NCI-H82 (cell line): ENCODE results near the gene SMYD3.
A peak's percentile ranks its signal among the peaks of the same experiment; 100 is the strongest.

Experiments
- DNase-seq: peaks from one replicate; lab custom pipeline; 2025; lab: John Stamatoyannopoulos, UW

SMYD3 gene

GRCh38 chr1:246214708-246215509 lies 292.2 kb downstream of the SMYD3 start:
- no peak for DNase-seq

GRCh38 chr1:246213947-246214346 lies 293.1 kb downstream of the SMYD3 start:
- no peak for DNase-seq

- DNase-seq: no peak
Observed at GRCh38 chr1:246213502-246213901, 293.6 kb downstream of the SMYD3 start.

- DNase-seq: no peak
Observed at GRCh38 chr1:246213036-246213435, 294.0 kb downstream of the SMYD3 start.

- no peak for DNase-seq
Observed at GRCh38 chr1:246212013-246212412, 295.1 kb downstream of the SMYD3 start.

GRCh38 chr1:246210756-246211155 lies 296.3 kb downstream of the SMYD3 start:
- DNase-seq: no peak

GRCh38 chr1:246208105-246208504 lies 299.0 kb downstream of the SMYD3 start:
- DNase-seq: no peak

- DNase-seq: no peak
Observed at GRCh38 chr1:246203180-246203579, 303.9 kb downstream of the SMYD3 start.

GRCh38 chr1:246200738-246201137 lies 306.3 kb downstream of the SMYD3 start:
- no peak for DNase-seq

- DNase-seq: no peak
Observed at GRCh38 chr1:246200225-246200624, 306.9 kb downstream of the SMYD3 start.

- DNase-seq: no peak
Observed at GRCh38 chr1:246199086-246199645, 307.9 kb downstream of the SMYD3 start.

- no peak for DNase-seq
Observed at GRCh38 chr1:246198115-246198816, 308.8 kb downstream of the SMYD3 start.

- DNase-seq: no peak
Observed at GRCh38 chr1:246197076-246197475, 310.0 kb downstream of the SMYD3 start.

- no peak for DNase-seq
Observed at GRCh38 chr1:246195296-246195695, 311.8 kb downstream of the SMYD3 start.

- DNase-seq: no peak
Observed at GRCh38 chr1:246193537-246193936, 313.5 kb downstream of the SMYD3 start.

GRCh38 chr1:246189126-246189525 lies 318.0 kb downstream of the SMYD3 start:
- DNase-seq: no peak

GRCh38 chr1:246187834-246188372 lies 319.2 kb downstream of the SMYD3 start:
- DNase-seq: no peak

- DNase-seq: peak; percentile 46
Observed at GRCh38 chr1:246184503-246184902, 322.6 kb downstream of the SMYD3 start.

GRCh38 chr1:246182149-246182851 lies 324.8 kb downstream of the SMYD3 start:
- no peak for DNase-seq

- DNase-seq: no peak
Observed at GRCh38 chr1:246181241-246181640, 325.8 kb downstream of the SMYD3 start.

GRCh38 chr1:246179401-246179800 lies 327.7 kb downstream of the SMYD3 start:
- DNase-seq: no peak

- no peak for DNase-seq
Observed at GRCh38 chr1:246178717-246179311, 328.3 kb downstream of the SMYD3 start.
